HG03469 (cell line): ENCODE results near the gene NAPEPLD.
"Not testable (repeated sequence)": the region's sequence is repeated elsewhere in the genome, so short reads cannot be mapped to it uniquely, and the experiment has no call there.

Experiments used
- ATAC-seq: cut with Tn5 transposase; IDR thresholded peaks from one replicate; pipeline ENCODE4 v1.9.1; 2021; ENCODE audit warnings: mild to moderate bottlenecking, moderate library complexity, moderate number of reproducible peaks; ENCODE audit not compliant: unreplicated experiment

Gene NAPEPLD

DNA sequence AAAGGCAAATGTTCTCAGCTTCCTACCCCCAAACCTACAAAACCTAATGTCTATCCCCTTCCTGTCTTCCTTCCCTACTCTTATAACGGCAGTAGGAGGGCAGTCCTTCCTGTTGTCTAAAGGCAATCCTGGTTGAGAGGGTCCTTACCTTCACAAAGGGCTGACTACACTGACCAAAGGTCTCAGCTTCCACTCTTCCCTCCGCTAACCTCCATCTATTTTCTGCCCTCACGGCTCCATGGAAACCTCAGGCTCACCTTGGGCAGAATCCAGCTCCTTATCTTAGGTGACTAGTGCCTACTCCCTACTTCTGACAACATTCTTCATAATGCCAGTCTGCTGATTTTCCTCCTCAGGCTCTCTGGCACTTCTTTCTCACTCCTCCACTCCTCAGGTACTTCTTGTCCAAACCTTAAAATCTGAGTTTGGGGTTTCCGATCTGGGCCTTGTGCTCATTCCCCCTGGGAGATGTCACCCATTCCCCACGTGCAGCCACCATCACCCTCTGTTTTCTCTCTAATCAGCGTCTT is 74.8 kb downstream of the NAPEPLD start:
- no peak for ATAC-seq

DNA sequence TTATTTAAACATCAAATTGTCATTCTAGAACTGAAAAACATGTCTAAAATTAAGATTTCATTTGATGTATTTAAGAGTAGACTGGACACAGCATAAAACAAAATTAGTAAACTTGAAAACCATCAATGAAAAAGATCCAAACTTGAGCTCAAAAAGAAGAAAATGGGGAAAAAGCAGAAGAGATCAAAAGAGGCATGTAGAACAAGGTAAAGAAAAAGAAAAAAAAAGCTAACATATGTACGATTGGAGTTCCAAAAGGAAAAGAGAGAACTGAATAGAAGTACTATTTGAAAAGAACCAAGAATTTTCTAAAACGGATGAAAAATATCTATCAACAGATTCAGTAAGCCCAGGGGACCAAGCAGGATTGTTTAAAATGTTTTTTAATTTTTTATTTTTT is 77.9 kb downstream of the NAPEPLD start:
- no peak for ATAC-seq

DNA sequence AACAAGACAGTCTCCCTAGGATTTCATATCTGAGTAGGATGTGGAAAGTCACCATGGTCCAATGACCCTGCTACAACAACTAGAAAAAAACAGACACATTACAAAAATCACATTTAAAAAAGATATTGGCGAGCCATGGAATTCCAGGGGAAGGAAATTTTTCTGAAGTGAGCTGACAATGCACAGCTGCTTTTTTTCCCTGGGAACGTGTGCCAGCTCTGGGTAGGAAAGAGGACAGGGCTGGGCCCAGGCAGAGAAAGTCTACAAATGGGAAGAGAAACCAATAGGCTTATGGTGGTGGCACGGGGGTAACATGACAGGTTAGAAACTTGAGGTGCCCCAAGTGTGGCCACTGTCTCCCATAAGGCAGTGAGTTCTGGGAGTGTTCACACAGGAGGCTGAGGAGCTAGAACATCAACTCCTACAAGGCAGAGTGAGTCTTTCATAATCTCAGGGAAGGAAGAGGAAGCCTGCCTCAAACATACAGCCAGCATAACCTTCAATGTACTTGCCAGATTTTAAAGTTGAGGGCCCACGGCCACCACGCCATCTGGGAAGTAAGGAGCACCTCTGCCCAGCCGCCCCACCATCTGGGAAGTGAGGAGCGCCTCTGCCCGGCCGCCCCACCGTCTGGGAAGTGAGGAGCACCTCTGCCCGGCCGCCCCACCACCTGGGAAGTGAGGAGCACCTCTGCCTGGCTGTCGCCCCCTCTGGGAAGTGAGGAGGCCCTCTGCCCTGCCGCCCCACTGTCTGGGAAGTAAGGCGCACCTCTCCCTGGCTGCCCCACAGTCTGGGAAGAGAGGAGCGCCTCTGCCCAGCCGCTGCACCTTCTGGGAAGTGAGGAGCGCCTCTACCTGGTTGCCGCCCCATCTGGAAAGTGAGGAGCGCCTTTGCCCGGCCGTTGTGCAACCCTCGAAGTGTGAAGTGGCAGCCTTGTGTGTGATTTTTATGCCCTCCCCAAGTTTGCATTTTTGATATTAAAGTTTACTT is 80.2 kb downstream of the NAPEPLD start:
- no peak for ATAC-seq

DNA sequence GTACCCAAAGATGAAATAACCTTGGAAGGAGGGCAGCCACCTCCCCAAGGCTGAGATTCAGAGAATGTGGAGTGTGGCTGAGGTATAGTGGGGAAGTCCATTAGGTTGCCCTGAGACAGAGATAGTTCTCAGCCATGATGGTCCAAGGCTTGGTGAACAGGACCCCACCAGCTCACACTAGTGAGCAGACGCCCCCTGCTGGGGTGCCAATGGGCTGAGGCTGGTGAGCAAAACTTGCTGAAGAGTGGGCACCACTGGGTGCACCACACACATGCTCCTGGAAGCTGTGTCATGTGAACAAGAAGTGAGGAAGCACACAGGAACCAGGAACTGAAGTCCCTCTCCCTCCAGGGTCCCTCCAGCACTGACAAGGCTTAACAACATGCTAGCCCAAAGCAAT is 83.2 kb downstream of the NAPEPLD start:
- ATAC-seq, result no peak

DNA sequence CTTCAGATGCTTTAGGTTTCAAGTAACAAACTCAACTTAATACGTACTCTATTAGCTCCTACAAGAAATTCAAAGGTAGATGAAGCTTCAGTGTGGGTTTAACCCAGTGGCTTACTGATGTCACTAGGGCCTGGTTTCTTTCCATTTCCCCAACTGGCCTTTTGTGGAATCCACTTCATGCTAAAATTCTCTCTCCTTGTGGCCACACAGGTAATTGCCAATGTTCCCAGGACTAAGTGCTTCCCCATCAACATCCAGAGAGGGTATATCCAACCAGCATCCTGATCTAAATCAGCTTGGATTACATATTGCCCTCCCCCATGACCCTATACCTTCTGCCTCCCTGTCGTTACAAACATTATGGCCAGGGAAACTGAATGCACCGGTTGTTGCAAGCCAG is 85.0 kb downstream of the NAPEPLD start:
- ATAC-seq, result no peak

DNA sequence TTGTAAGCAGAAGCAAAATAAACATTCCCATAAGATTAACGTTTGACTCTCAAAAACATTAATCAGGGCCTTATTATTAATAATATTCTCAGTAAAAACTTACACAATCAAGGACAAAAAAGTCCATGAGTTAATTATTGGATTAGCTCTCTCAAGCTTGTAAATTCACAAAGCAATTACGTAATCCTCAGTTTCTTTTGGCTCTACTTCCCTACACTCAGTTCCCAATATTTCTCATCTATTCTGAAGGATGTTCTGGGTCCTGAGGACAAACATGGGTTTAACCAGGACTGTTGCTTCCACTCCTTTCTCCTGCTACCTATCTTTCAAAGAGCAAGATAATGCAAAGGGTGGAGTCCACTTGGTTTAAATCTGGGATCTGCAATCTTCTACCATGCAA is 89.4 kb downstream of the NAPEPLD start:
- ATAC-seq, result no peak

DNA sequence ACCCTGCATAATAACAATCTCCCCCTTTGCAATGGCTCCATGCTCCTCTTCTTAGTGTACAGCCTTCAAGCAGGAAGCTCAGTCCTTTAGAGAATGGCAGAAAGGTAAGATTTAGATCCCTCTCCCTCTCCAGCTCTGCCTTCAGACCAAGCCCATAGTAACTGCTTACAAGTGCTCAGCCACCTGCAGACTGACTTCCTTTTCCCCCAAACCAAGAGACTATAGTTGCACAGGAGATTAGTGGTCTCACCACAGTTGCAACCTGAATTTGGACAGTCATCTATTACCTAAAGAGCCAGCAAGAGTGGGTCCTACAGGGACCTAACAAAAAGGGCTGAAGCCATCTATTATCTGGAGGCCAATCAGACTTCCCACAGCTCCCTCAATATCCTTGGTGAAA is 90.8 kb downstream of the NAPEPLD start:
- ATAC-seq, result no peak

DNA sequence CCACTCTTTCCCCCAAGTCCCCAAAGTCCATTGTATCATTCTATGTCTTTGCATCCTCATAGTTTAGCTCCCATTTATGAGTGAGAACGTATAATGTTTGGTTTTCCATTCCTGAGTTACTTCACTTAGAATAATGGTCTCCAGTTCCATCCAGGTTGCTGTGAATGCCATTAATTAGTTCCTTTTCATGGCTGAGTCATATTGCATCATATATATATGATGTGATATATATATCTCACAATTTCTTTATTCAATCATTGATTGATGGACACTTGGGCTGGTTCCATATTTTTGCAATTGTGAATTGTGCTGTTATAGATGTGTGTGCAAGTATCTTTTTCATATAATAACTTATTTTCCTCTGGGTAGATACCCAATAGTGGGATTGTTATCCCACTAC is 92.9 kb downstream of the NAPEPLD start:
- ATAC-seq, result not testable (repeated sequence)

DNA sequence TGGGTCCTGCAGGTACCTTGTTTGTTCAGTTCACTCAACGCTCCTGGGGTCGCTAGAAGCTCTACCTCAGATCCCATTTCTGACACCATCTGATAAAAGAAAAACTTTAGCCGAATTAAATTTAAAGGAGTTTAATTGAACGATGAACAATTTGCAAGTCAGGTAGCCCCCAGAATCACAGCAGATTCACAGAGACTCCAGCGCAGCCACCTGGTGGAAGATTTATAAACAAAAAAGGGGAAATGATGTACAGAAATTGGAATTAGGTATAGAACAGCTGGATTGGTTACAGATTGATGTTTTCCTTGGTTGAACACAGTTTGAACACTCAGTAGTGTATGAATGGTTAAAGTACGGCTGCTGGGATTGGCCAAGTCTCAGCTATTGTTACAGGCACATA is 97.4 kb downstream of the NAPEPLD start:
- ATAC-seq, result no peak
